ENCODE results near the gene CKAP2L.

The CKAP2L gene

DNA sequence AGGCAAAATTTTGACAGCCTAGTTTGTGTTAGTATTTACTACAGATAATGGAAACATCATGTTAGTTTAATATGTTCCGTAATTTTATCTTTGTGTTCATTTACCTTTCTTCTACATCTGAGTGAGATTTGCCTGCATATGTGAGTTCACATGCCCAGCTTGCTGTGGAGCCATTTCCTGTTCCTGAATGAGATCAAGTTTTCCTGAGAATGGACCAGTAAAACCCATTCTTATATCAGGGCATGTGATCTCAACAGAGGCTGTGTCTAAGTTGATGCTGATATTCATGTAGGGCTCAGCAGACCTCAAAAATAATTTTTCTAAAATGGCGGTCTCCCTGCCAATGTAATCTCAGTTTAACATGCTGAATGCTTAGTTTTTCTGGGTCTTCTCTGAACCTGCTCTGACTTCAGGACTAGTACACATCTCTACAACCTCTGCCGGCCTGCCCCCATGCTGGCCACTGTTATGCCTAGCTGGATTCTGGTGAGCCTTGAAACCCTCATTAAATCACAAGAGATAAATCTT is 18.8 kb upstream of the CKAP2L start:
- peak; percentile 88 for FAIRE-seq
- DNase-seq (ENCODE audit: insufficient read length, low spot score): no peak
- no peak for TF ChIP-seq POLR2A (IDR thresholded peaks at IDR 0.05; ENCODE audit: low read depth, low read length)

DNA sequence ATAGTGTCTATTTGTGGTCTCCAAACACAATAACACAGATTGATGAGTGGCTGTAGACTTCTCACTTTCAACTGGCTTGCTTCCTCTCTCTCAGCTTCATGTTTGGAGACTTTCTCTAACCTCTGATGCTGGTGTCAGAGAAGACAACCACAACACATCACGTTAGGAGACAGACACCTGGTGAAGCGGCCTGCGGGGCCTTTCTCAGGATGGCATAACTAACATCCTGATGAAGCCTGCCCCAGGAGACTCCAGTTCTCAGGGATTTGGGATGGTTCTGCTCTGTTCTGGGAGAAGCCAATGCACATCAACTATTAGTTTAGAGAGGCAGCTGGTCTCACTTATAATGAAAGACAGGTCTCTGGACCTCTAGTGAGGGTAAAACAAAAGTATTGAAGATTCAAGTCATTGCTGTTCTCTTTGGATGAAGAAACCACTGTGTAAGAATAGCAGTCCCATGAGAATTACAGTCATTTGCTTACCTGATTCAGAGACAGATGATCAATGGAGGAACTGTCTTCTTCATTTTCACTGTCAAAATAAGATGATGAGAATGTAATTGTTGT is 17.9 kb upstream of the CKAP2L start:
- DNase-seq (ENCODE audit: insufficient read length, low spot score): no peak
- peak; percentile 85 for FAIRE-seq
- TF ChIP-seq POU2F2 (IDR thresholded peaks at IDR 0.05; ENCODE audit: low read depth, low read length) (no peak), TAF1 (IDR thresholded peaks at IDR 0.05; ENCODE audit: low read depth, low read length) (no peak), PAX5 (IDR thresholded peaks at IDR 0.05; ENCODE audit: insufficient read depth, low read length, severe bottlenecking) (no peak), POLR2A (IDR thresholded peaks at IDR 0.05; ENCODE audit: low read depth, low read length) (no peak), SPI1 (IDR thresholded peaks at IDR 0.05; ENCODE audit: low read depth, low read length) (peak; percentile 53), POLR2AphosphoS5 (IDR thresholded peaks at IDR 0.05; ENCODE audit: low read depth, low read length) (no peak)

DNA sequence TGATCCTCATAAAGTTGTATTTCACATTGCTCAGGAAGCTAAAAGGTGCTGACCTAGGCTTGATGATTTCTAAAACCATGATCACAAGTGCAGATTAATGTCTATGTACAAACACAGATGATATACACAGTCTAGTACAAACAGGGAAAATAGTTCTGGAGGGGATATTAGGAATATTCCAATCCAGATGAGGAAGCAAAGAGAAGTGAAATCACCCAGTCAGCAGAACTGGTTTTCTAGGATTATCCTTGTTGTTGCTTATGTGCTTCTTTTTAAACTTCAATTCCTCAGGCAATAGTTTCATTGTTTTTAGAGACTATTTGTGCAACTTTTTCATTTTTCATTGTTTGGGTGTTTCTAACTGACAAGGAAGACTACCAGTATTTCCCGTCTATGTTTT is 15.2 kb upstream of the CKAP2L start:
- DNase-seq (ENCODE audit: insufficient read length, low spot score): no peak
- TF ChIP-seq TAF1 (IDR thresholded peaks at IDR 0.05; ENCODE audit: low read depth, low read length): no peak
- TF ChIP-seq POLR2A (IDR thresholded peaks at IDR 0.05; ENCODE audit: low read depth, low read length): no peak
- no peak for TF ChIP-seq POLR2AphosphoS5 (IDR thresholded peaks at IDR 0.05; ENCODE audit: low read depth, low read length)
- no peak for TF ChIP-seq POU2F2 (IDR thresholded peaks at IDR 0.05; ENCODE audit: low read depth, low read length)
- TF ChIP-seq SPI1 (IDR thresholded peaks at IDR 0.05; ENCODE audit: low read depth, low read length): no peak
- TF ChIP-seq PAX5 (IDR thresholded peaks at IDR 0.05; ENCODE audit: insufficient read depth, low read length, severe bottlenecking): no peak

DNA sequence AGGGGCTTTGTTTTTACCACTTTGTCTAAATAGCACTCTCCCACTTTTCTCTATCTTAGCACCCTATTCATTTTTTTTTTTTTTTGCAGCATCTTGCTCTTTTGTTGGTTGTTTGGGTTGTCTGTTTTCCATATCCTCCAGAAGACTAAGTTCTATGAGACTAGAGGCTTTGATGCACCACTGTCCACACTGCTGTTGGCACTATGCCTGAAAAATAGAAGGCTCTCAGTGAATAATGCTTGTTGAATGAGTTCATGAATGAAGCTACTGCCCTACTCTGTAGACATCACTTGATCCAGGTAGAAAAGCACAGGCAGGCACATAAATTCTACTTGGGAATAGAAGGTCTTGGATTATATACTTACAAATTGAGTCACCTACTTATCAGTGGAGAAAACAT is 12.6 kb upstream of the CKAP2L start:
- DNase-seq (ENCODE audit: insufficient read length, low spot score) (no peak), FAIRE-seq (peak; percentile 20)
- TF ChIP-seq TAF1 (IDR thresholded peaks at IDR 0.05; ENCODE audit: low read depth, low read length) (no peak), POU2F2 (IDR thresholded peaks at IDR 0.05; ENCODE audit: low read depth, low read length) (no peak), SPI1 (IDR thresholded peaks at IDR 0.05; ENCODE audit: low read depth, low read length) (no peak), POLR2A (IDR thresholded peaks at IDR 0.05; ENCODE audit: low read depth, low read length) (no peak), PAX5 (IDR thresholded peaks at IDR 0.05; ENCODE audit: insufficient read depth, low read length, severe bottlenecking) (no peak), POLR2AphosphoS5 (IDR thresholded peaks at IDR 0.05; ENCODE audit: low read depth, low read length) (no peak)

More for the DNA sequence above, 15.2 kb upstream of the CKAP2L start:
- no peak for FAIRE-seq

DNA sequence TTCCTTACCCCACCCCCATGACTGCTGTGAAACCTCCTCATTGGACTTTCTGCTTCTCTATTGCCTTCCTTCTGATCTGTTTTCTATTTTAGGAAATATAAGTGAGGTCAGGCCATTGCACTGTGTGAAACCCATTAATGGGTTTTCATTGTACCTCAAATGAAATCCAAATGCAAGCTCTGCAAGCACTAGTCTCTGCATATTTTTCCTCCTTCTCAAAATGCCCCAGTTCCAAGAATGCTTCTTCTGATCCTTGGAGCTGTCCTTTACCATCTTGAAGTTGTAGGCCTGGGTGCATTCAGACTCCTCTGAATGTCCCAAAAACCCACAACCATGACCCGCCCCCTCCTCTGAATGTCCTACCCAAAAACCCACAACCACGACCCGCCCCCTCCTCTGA is 11.7 kb upstream of the CKAP2L start:
- DNase-seq (ENCODE audit: insufficient read length, low spot score) (no peak), FAIRE-seq (no peak)
- TF ChIP-seq POLR2A (IDR thresholded peaks at IDR 0.05; ENCODE audit: low read depth, low read length): no peak

DNA sequence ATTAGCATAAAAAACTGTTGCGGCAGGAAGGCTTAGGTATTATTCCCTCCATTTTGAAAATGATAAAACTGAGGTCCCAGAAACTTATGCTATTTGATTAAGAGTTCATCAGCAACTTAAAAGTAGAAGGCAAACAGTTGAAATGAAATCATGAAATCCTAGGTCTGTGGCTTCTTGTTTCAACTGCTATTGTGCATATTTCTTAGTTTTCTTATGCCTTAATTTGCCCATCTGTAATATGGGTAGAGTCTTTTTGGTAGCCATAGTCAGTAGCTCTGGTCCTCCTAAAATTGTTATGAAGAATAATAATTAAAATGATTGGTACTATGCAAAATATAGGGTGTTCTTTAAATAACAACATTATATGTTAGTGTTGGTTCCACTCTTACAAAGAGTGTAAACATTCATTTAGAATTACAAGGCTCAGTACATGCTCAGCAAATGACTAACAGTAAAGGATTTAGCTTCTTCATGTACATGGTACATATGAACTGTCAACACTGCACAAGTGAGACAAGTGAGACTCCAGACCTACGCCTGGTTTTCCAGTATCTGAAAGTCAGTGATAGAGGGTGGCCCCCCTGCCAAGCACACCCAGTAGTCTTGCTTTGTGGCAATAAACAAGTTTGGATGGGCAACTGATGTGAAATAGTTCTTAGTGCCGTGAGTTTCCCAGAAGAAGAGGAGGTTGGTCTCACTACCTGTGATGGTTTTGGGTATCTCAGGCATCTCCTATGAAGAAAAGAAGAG is 10.3 kb upstream of the CKAP2L start:
- no peak for DNase-seq (ENCODE audit: insufficient read length, low spot score)
- FAIRE-seq: no peak
- TF ChIP-seq PAX5 (IDR thresholded peaks at IDR 0.05; ENCODE audit: insufficient read depth, low read length, severe bottlenecking): no peak
- no peak for TF ChIP-seq POU2F2 (IDR thresholded peaks at IDR 0.05; ENCODE audit: low read depth, low read length)
- no peak for TF ChIP-seq SPI1 (IDR thresholded peaks at IDR 0.05; ENCODE audit: low read depth, low read length)
- no peak for TF ChIP-seq TAF1 (IDR thresholded peaks at IDR 0.05; ENCODE audit: low read depth, low read length)
- TF ChIP-seq POLR2AphosphoS5 (IDR thresholded peaks at IDR 0.05; ENCODE audit: low read depth, low read length): no peak
- no peak for TF ChIP-seq POLR2A (IDR thresholded peaks at IDR 0.05; ENCODE audit: low read depth, low read length)

DNA sequence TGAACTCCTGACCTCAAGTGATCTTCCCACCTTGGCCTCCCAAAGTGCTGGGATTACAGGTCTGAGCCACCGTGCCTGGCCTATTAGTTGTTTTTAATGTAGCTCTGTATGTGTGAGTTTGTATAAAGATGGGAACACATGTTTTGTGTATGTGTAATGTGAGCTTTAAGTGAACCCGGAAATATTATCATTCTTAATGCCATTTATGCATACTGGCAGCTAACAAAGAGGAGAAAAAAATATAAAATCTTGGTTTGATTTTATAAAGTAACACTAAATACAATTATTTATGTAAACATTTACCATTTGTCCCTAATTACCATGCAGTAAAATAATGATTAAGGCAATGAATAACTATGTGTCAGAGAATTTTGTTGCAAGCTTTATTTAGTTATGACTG is 9.1 kb upstream of the CKAP2L start:
- FAIRE-seq: no peak

DNA sequence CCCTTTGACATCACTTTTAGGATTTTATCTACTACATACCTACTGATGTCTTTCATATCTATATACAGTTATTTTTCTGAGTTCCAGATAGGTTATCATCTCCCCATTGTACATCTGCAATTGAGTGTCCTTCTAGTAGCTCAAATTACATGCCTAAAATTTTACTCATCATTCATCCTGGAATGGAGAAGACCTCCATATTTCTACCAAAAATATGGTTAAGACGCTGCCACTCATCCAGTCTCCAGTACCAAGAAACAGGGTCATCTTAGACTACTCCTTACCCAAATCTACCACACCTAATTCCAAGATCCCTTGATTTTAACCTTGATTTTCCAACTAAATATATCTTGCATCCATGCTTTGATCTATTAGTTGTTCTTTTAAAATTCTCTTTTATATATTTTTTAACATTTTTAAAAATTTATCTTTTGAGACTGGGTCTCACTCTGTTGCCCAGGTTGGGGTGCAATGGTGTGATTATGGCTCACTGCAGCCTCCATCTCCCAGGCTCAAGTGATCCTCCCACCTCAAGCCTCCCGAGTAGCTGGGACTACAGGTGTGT is 8.6 kb upstream of the CKAP2L start:
- TF ChIP-seq POLR2A (IDR thresholded peaks at IDR 0.05; ENCODE audit: low read depth, low read length): no peak
- TF ChIP-seq PAX5 (IDR thresholded peaks at IDR 0.05; ENCODE audit: insufficient read depth, low read length, severe bottlenecking): no peak
- TF ChIP-seq POU2F2 (IDR thresholded peaks at IDR 0.05; ENCODE audit: low read depth, low read length): no peak
- no peak for TF ChIP-seq POLR2AphosphoS5 (IDR thresholded peaks at IDR 0.05; ENCODE audit: low read depth, low read length)
- no peak for TF ChIP-seq TAF1 (IDR thresholded peaks at IDR 0.05; ENCODE audit: low read depth, low read length)
- TF ChIP-seq SPI1 (IDR thresholded peaks at IDR 0.05; ENCODE audit: low read depth, low read length): no peak
- no peak for FAIRE-seq

More for the DNA sequence above, 9.1 kb upstream of the CKAP2L start:
- DNase-seq (ENCODE audit: insufficient read length, low spot score): no peak
- no peak for TF ChIP-seq POLR2AphosphoS5 (IDR thresholded peaks at IDR 0.05; ENCODE audit: low read depth, low read length)

DNA sequence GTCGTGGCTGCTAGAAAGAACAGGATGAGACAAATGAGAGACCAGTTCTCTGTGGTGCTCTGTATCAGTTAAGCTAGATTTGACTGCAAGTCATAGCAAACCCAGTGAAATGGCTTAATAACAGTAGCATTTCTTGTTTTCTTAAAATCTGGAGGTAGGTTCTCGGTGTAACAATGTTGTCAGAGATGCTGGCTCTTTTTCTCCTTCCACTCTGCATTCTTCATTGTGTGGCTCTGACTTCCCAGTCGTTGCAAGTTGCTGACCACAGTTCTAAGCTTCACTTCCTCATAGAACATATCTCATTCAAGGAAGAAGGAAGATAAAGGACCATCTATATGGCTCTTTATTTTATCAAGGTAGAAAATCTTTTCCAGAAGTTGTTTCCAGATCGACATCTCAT is 7.9 kb upstream of the CKAP2L start:
- FAIRE-seq: no peak
- TF ChIP-seq POLR2A (IDR thresholded peaks at IDR 0.05; ENCODE audit: low read depth, low read length) (no peak), SPI1 (IDR thresholded peaks at IDR 0.05; ENCODE audit: low read depth, low read length) (peak; percentile 77), TAF1 (IDR thresholded peaks at IDR 0.05; ENCODE audit: low read depth, low read length) (no peak), PAX5 (IDR thresholded peaks at IDR 0.05; ENCODE audit: insufficient read depth, low read length, severe bottlenecking) (no peak), POU2F2 (IDR thresholded peaks at IDR 0.05; ENCODE audit: low read depth, low read length) (no peak), POLR2AphosphoS5 (IDR thresholded peaks at IDR 0.05; ENCODE audit: low read depth, low read length) (no peak)
- no peak for DNase-seq (ENCODE audit: insufficient read length, low spot score)

More for the DNA sequence above, 8.6 kb upstream of the CKAP2L start:
- no peak for DNase-seq (ENCODE audit: insufficient read length, low spot score)

DNA sequence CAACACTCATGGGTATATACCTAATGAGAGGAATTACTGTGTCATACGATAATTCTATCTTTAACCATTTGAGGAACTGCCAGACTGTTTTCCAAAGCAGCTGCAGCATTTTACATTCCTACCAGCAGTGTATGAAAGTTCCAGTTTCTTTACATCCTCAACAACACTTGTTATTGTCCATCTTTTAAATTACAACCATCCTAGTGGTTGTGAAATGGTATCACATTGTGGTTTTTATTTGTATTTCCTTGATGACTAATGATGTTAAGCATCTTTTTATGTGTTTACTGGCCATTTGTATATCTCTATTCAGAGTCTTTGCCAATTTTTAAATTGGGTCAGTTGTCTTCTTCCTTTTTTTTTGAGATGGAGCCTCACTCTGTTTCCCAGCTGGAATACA is 4.0 kb upstream of the CKAP2L start:
- FAIRE-seq (no peak), DNase-seq (ENCODE audit: insufficient read length, low spot score) (no peak)
- TF ChIP-seq POU2F2 (IDR thresholded peaks at IDR 0.05; ENCODE audit: low read depth, low read length) (no peak), POLR2A (IDR thresholded peaks at IDR 0.05; ENCODE audit: low read depth, low read length) (no peak), POLR2AphosphoS5 (IDR thresholded peaks at IDR 0.05; ENCODE audit: low read depth, low read length) (no peak), SPI1 (IDR thresholded peaks at IDR 0.05; ENCODE audit: low read depth, low read length) (no peak), PAX5 (IDR thresholded peaks at IDR 0.05; ENCODE audit: insufficient read depth, low read length, severe bottlenecking) (no peak), TAF1 (IDR thresholded peaks at IDR 0.05; ENCODE audit: low read depth, low read length) (no peak)
